Transverse colon (tissue), 4 donors: Measurements from ENCODE around the gene DHRS12. TPM values are rescaled to one million over a fixed set of nuclear protein-coding genes. Genes with fewer than 3 reads are reported as not detected.

Experiments used
- DNase-seq: peaks from one replicate; pipeline ENCODE4 v3.0.0-alpha.2; 2019
- H3K27ac ChIP-seq, 4 donors: fragments of 200-600 bp; sonication (generic); 2 replicates each; pipeline ENCODE4 v1.5.1; 2016 to 2018; ENCODE audit warnings: inconsistent platforms in 4 of 4
- H3K27me3 ChIP-seq: fragments of 200-600 bp; sonication (generic); 2 replicates; pipeline ENCODE4 v1.5.1; 2017; ENCODE audit warnings: inconsistent platforms
- H3K36me3 ChIP-seq, 4 donors: fragments of 200-600 bp; sonication (generic); 2 replicates each; pipeline ENCODE4 v1.5.1; 2017 to 2019; ENCODE audit warnings: inconsistent platforms in 4 of 4
- H3K4me1 ChIP-seq, 4 donors: fragments of 200-600 bp; sonication (generic); 2 replicates each; pipeline ENCODE4 v1.5.1; 2017 to 2020; ENCODE audit warnings: inconsistent platforms in 4 of 4
- H3K4me3 ChIP-seq, 4 donors: fragments of 200-600 bp; sonication (generic); 1 replicate in 1 of 4; 2 replicates in 3 of 4; pipeline versions ENCODE4 v1.5.1 to v1.6.1; 2017 to 2019; ENCODE audit warnings: inconsistent platforms in 4 of 4
- H3K9me3 ChIP-seq, 2 donors: fragments of 200-600 bp; sonication (generic); 2 replicates each; pipeline ENCODE4 v1.5.1; 2017 to 2019; ENCODE audit warnings: inconsistent platforms in 2 of 2
- CTCF ChIP-seq, 5 experiments: fragments of 200-600 bp in 3 of 5; fragments of 450-650 bp in 2 of 5; sonication (generic) in 3 of 5; IDR thresholded peaks; 1 replicate in 2 of 5; 2 replicates in 3 of 5; pipeline ENCODE4 v1.5.1; 2016 to 2017; ENCODE audit warnings: antibody characterized with exemption in 5 of 5, inconsistent platforms in 3 of 5, mild to moderate bottlenecking in 2 of 5, moderate library complexity in 1 of 5
- EP300 ChIP-seq: sonication (generic); formaldehyde crosslinking; IDR thresholded peaks from one replicate; pipeline ENCODE4 v1.6.1; 2017; ENCODE audit warnings: antibody characterized with exemption, low read depth
- POLR2A ChIP-seq: fragments of 450-650 bp; IDR thresholded peaks from one replicate; pipeline ENCODE4 v1.6.1; 2016; ENCODE audit warnings: antibody characterized with exemption, mild to moderate bottlenecking, moderate library complexity
- POLR2AphosphoS5 ChIP-seq, 3 donors: sonication (generic); formaldehyde crosslinking; IDR thresholded peaks; one replicate each; pipeline ENCODE4 v1.6.1; 2016; ENCODE audit warnings: antibody characterized with exemption in 3 of 3
- WGBS, 2 donors: methylation state at CpG; one replicate each; pipeline ENCODE4 v1.1.5; 2018; ENCODE audit warnings: low coverage in 1 of 2; 5-methylcytosine and 5-hydroxymethylcytosine counted together
- in situ Hi-C, 4 donors: fragments of 200-750 bp; cut with MboI; loops; one replicate each; pipeline versions ENCODE4 v1.15.0 to v1.15.1; 2017; ENCODE audit warnings: low sequenced_read_pairs in 3 of 4, low pct_ligation_motif_present in 1 of 4, low pct_unique_long_range_greater_than_20kb in 1 of 4
- intact Hi-C: fragments of 100-400 bp; cut with DNase I; formaldehyde crosslinking; loops from one replicate; pipeline ENCODE4 v1.15.1; 2023; ENCODE audit warnings: low total_unique reads
- total RNA-seq, 4 donors: library from RNA; depleted of rRNA; stranded (reverse); fragments of >200 nt; gene quantifications; one replicate each; pipeline ENCODE4 v1.1.0, GENCODE V29; 2016

DHRS12 gene
- total RNA-seq, 4 donors from 2014 or later: 5.2 to 17.8 (median 13.5) TPM

DNA sequence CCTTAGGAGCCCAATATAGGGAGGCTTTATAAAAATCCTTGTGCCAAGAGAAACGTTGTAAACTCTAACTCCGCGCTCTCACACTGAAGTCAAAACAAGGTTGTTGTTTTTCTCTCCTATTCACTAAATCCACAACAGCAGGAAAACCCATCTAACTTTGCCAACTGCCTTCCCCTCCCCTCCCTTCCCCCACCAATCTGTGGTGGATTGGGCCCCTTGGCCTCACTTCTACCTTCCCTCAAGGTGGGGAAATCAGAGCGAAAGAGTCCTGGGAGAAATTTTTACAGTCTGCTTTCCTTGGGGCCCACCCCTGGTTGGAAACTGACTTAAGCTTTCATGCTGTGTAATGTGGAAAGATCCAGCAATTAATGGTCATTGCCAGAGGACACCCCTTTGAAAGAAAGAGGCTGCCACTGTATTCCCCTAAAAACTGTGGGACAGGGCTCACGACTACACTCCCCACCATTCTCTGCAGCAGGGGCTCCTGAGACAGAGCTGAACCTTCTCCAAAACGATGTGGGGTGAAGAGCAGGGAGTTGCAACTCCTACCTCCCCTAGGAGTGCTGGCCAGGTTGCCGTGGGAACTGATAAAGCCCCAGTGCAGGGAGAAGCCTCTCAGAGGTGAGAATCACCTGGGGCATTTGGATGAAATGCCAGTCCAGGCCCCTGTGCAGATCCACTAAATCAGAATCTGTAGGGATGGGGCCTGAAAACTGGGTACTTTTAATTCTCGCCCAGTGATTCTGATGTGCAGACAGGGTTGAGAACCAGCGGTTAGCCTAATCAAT is 1.1 kb downstream of the DHRS12 start:
- WGBS, 2 donors: 46 to 62% methylated on average over 3 to 9 of the region's 9 CpGs
- H3K4me3 ChIP-seq: peak overlapping the region in 3 of 4 donors; percentile 74 to 94 (median 85)
- H3K9me3 ChIP-seq: no peaks in the 10 kb centered on the region
- H3K4me1 ChIP-seq: peaks cover 20 to 44% (median 30%) of the 10 kb centered on the region in 4 donors
- intact Hi-C loops: loop anchor here (5.0 to 10.0 kb wide), 2 partner anchors 218 to 351 kb away; partner anchors contain the start of genes INTS6 and WDFY2
- no peaks in the 10 kb centered on the region for H3K27me3 ChIP-seq
- DNase-seq: no peak
- in situ Hi-C loops: loop anchor here in 2 of 4 donors (10.0 to 25.0 kb wide), 3 partner anchors 218 to 634 kb away; partner anchors contain the start of genes NEK5 (in 1 of the 2) and WDFY2 (in 1 of the 2)
- peak overlapping the region; percentile 99 to 100 (median 100) for H3K27ac ChIP-seq
- H3K36me3 ChIP-seq: no peaks in the 10 kb centered on the region
- TF ChIP-seq POLR2AphosphoS5 (IDR thresholded peaks at IDR 0.05) (no peak), CTCF (IDR thresholded peaks at IDR 0.05) (no peak), POLR2A (no peak), EP300 (no peak)

- no peaks in the 10 kb centered on the region for H3K9me3 ChIP-seq
- no peaks in the 10 kb centered on the region for H3K36me3 ChIP-seq
- no peak for TF ChIP-seq POLR2A
- TF ChIP-seq EP300: no peak
- TF ChIP-seq CTCF (IDR thresholded peaks at IDR 0.05): peak in 2 of 5 experiments; percentile 39 to 46
- in situ Hi-C loops: loop anchor here in 2 of 4 donors (10.0 to 25.0 kb wide), 3 partner anchors 217 to 636 kb away; partner anchors contain the start of genes NEK5 (in 1 of the 2) and WDFY2 (in 1 of the 2)
- intact Hi-C loops: loop anchor here (5.0 to 10.0 kb wide), 2 partner anchors 217 to 349 kb away; partner anchors contain the start of genes INTS6 and WDFY2
- peaks cover 20 to 44% (median 30%) of the 10 kb centered on the region in 4 donors for H3K4me1 ChIP-seq
- 55 to 66% methylated on average over 5 to 7 of the region's 7 CpGs for WGBS, 2 donors
- DNase-seq: peak; percentile 87
- peak overlapping the region; percentile 99 to 100 (median 100) for H3K27ac ChIP-seq
- H3K27me3 ChIP-seq: no peaks in the 10 kb centered on the region
- H3K4me3 ChIP-seq: no peak overlapping the region
Observed at GRCh38 chr13:51801631-51802099, 2.3 kb downstream of the DHRS12 start.

DNA sequence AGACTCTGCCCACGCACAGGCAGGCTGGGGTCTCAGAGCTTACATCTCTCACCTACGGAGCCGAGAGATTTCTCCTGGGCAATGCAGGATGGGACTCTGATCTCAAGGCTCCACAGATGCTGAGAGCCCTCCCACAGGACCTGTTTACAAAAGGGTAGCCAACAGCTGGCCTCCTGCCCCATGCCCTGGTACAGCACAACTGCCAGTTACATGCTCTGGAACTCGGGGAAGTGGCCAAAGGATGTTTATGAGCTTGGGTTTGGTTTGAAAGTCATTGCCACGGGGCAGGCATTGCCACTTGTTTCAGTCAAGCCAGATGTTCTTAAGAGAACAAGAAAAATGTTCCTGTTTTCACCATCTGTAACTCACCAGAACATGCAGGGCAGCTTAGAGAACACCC is 3.5 kb downstream of the DHRS12 start:
- in situ Hi-C loops: loop anchor here in 2 of 4 donors (10.0 to 25.0 kb wide), 3 partner anchors 216 to 637 kb away; partner anchors contain the start of genes NEK5 (in 1 of the 2) and WDFY2 (in 1 of the 2)
- H3K27ac ChIP-seq: peak overlapping the region; percentile 99 to 100 (median 100)
- intact Hi-C loops: loop anchor here (5.0 to 10.0 kb wide), 2 partner anchors 216 to 348 kb away; partner anchors contain the start of genes INTS6 and WDFY2
- TF ChIP-seq POLR2A (no peak), EP300 (no peak), CTCF (IDR thresholded peaks at IDR 0.05) (no peak), POLR2AphosphoS5 (IDR thresholded peaks at IDR 0.05) (no peak)
- no peak overlapping the region for H3K4me3 ChIP-seq
- peak; percentile 41 for DNase-seq
- no peaks in the 10 kb centered on the region for H3K36me3 ChIP-seq
- H3K9me3 ChIP-seq: no peaks in the 10 kb centered on the region
- peaks cover 20 to 44% (median 30%) of the 10 kb centered on the region in 4 donors for H3K4me1 ChIP-seq
- no peaks in the 10 kb centered on the region for H3K27me3 ChIP-seq
- WGBS, 2 donors: 69% methylated on average over 5 of the region's 5 CpGs; no CpG with 5 or more reads in 1 of the 2 donors

DNA sequence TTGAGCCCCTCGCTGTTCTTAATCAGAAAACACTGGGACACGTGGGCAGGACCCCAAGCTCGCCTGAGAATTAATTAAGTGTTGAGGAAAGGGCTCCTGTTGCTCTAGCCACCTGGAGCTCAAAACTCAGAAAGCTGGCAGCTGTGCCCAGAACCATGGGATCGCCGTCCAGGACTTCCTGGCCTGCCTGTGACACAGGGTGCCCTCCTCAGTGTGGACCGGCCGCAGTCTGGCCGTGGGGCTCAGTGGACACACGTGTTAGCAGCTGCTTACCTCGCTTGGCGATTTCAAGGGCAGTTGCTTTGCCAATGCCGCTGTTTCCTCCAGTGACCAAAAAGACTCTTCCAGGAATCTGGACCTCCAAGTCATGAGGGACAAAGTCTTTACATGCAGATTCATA is 4.7 kb downstream of the DHRS12 start:
- Histone ChIP-seq H3K27me3 (no peaks in the 10 kb centered on the region), H3K4me3 (no peak overlapping the region), H3K4me1 (peaks cover 20 to 33% (median 24%) of the 10 kb centered on the region in 4 donors), H3K9me3 (no peaks in the 10 kb centered on the region), H3K36me3 (no peaks in the 10 kb centered on the region), H3K27ac (no peak overlapping the region)
- TF ChIP-seq POLR2AphosphoS5 (IDR thresholded peaks at IDR 0.05) (no peak), CTCF (IDR thresholded peaks at IDR 0.05) (no peak), POLR2A (no peak), EP300 (no peak)
- 90 to 100% methylated on average over 1 to 12 of the region's 12 CpGs for WGBS, 2 donors
- in situ Hi-C loops (loop anchor here (10.0 to 25.0 kb wide), 3 partner anchors 212 to 362 kb away; partner anchors contain the start of gene WDFY2 (in 1 of the 4)), intact Hi-C loops (no loop called here)
- no peak for DNase-seq
